Neuronal stem cell (in vitro differentiated cells): ENCODE data around the gene MRC1.

Experiments
- DNase-seq: peaks from one replicate; pipeline ENCODE4 v3.0.0-alpha.2; 2013; ENCODE audit warnings: low spot score
- H2AFZ ChIP-seq: one replicate; pipeline ENCODE4 v1.6.1; 2013; ENCODE audit warnings: mild to moderate bottlenecking, low read length, inconsistent platforms
- H2AK5ac ChIP-seq: 2 replicates; pipeline ENCODE4 v1.6.1; 2013; ENCODE audit warnings: low read depth, mild to moderate bottlenecking, inconsistent platforms, low read length, moderate library complexity, mixed read lengths
- H2BK120ac ChIP-seq: 2 replicates; pipeline ENCODE4 v1.6.1; 2013; ENCODE audit warnings: low read depth, mild to moderate bottlenecking, inconsistent platforms, low read length, moderate library complexity, mixed read lengths
- H2BK12ac ChIP-seq: one replicate; pipeline ENCODE4 v1.6.1; 2013; ENCODE audit warnings: low read length, inconsistent platforms
- H2BK15ac ChIP-seq: 2 replicates; pipeline ENCODE4 v1.6.1; 2013; ENCODE audit warnings: mild to moderate bottlenecking, low read length, inconsistent platforms, mixed read lengths
- H2BK5ac ChIP-seq: one replicate; pipeline ENCODE4 v1.6.1; 2013; ENCODE audit warnings: inconsistent platforms, mild to moderate bottlenecking, low read length, moderate library complexity
- H3K14ac ChIP-seq: one replicate; pipeline ENCODE4 v1.6.1; 2013; ENCODE audit warnings: low read length, inconsistent platforms
- H3K18ac ChIP-seq: 2 replicates; pipeline ENCODE4 v1.6.1; 2013; ENCODE audit warnings: low read length, inconsistent platforms
- H3K23ac ChIP-seq: 2 replicates; pipeline ENCODE4 v1.6.1; 2013; ENCODE audit warnings: low read depth, mild to moderate bottlenecking, mixed read lengths, low read length, inconsistent platforms; ENCODE audit not compliant: poor library complexity
- H3K27ac ChIP-seq: replicated peaks from 3 replicates; pipeline ENCODE4 v1.5.1; 2013; ENCODE audit warnings: low read length, inconsistent platforms
- H3K27me3 ChIP-seq, 3 experiments: 2 replicates each; pipeline ENCODE4 v1.6.1; 2013; ENCODE audit warnings: low read length in 3 of 3, mild to moderate bottlenecking in 2 of 3, inconsistent platforms in 1 of 3, low read depth in 1 of 3, mixed read lengths in 1 of 3, moderate library complexity in 1 of 3; ENCODE audit not compliant: control insufficient read depth in 3 of 3, insufficient read depth in 3 of 3
- H3K36me3 ChIP-seq, 2 donors: replicated peaks in 1 of 2; 2 replicates each; pipeline ENCODE4 v1.6.1; 2013; ENCODE audit warnings: low read length in 2 of 2; ENCODE audit not compliant: control insufficient read depth in 2 of 2, insufficient read depth in 2 of 2
- H3K4ac ChIP-seq: 2 replicates; pipeline ENCODE4 v1.6.1; 2013; ENCODE audit warnings: inconsistent platforms, mild to moderate bottlenecking, low read length, moderate library complexity
- H3K4me1 ChIP-seq, 2 donors: 1 replicate in 1 of 2; 2 replicates in 1 of 2; pipeline ENCODE4 v1.6.1; 2013; ENCODE audit warnings: low read length in 2 of 2, low read depth in 1 of 2; ENCODE audit not compliant: control insufficient read depth in 2 of 2, insufficient read depth in 1 of 2
- H3K4me2 ChIP-seq: one replicate; pipeline ENCODE4 v1.6.1; 2013; ENCODE audit warnings: mild to moderate bottlenecking, low read length, inconsistent platforms; ENCODE audit not compliant: insufficient read depth, poor library complexity, severe bottlenecking
- H3K4me3 ChIP-seq, 2 donors: 2 replicates each; pipeline ENCODE4 v1.5.1; 2013; ENCODE audit warnings: low read length in 2 of 2, mild to moderate bottlenecking in 2 of 2, inconsistent platforms in 1 of 2, moderate library complexity in 1 of 2
- H3K79me1 ChIP-seq: one replicate; pipeline ENCODE4 v1.6.1; 2013; ENCODE audit warnings: low read depth, mild to moderate bottlenecking, inconsistent platforms, low read length, moderate library complexity
- H3K9ac ChIP-seq: one replicate; pipeline ENCODE4 v1.6.1; 2013; ENCODE audit warnings: mild to moderate bottlenecking, low read depth, low read length, inconsistent platforms; ENCODE audit not compliant: poor library complexity
- H3K9me3 ChIP-seq, 2 donors: replicated peaks in 1 of 2; 2 replicates each; pipeline versions ENCODE3 to v1.6.1; 2013; ENCODE audit warnings: low read length in 2 of 2, mild to moderate bottlenecking in 2 of 2, inconsistent platforms in 1 of 2, low read depth in 1 of 2, mixed read lengths in 1 of 2, moderate library complexity in 1 of 2; ENCODE audit not compliant: control insufficient read depth in 2 of 2, insufficient read depth in 1 of 2
- H4K8ac ChIP-seq: one replicate; pipeline ENCODE4 v1.6.1; 2013; ENCODE audit warnings: low read depth, mild to moderate bottlenecking, inconsistent platforms, low read length, moderate library complexity
- H4K91ac ChIP-seq: one replicate; pipeline ENCODE4 v1.6.1; 2013; ENCODE audit warnings: low read length, low read depth, mild to moderate bottlenecking, inconsistent platforms; ENCODE audit not compliant: poor library complexity
- WGBS, 2 donors: extraction: QIAGEN DNeasy Blood & Tissue Kit; methylation state at CpG; one replicate each; pipeline ENCODE4 v1.1.7; 2013; ENCODE audit warnings: missing lambda C conversion rate in 2 of 2, mixed read lengths in 1 of 2; ENCODE audit not compliant: insufficient read length in 2 of 2, insufficient replicate concordance in 1 of 2; ENCODE audit errors: extremely low coverage in 2 of 2; 5-methylcytosine and 5-hydroxymethylcytosine counted together

Gene MRC1

GRCh38 chr10:17838080-17838648, 29.0 kb downstream of the MRC1 start:
- no peak overlapping the region for H2AFZ ChIP-seq
- no peak overlapping the region for H3K14ac ChIP-seq
- H3K23ac ChIP-seq, result no peak overlapping the region
- no peak overlapping the region for H3K4me3 ChIP-seq
- H2AK5ac ChIP-seq, result no peak overlapping the region
- no peak overlapping the region for H2BK5ac ChIP-seq
- H3K18ac ChIP-seq, result no peak overlapping the region
- H3K79me1 ChIP-seq, result no peaks in the 10 kb centered on the region
- H3K4ac ChIP-seq, result no peak overlapping the region
- H3K36me3 ChIP-seq, result no peaks in the 10 kb centered on the region
- H3K4me2 ChIP-seq, result no peak overlapping the region
- no peaks in the 10 kb centered on the region for H3K4me1 ChIP-seq
- WGBS, 2 donors, result no CpG with 5 or more reads among the region's 9 CpGs
- no peak overlapping the region for H2BK12ac ChIP-seq
- H2BK15ac ChIP-seq, result no peak overlapping the region
- DNase-seq, result no peak
- H2BK120ac ChIP-seq, result no peak overlapping the region
- no peaks in the 10 kb centered on the region for H3K27me3 ChIP-seq
- H3K9me3 ChIP-seq, result no peaks in the 10 kb centered on the region
- H4K91ac ChIP-seq, result no peak overlapping the region
- no peak overlapping the region for H3K9ac ChIP-seq
- H4K8ac ChIP-seq, result no peak overlapping the region
- no peak overlapping the region for H3K27ac ChIP-seq

DNA sequence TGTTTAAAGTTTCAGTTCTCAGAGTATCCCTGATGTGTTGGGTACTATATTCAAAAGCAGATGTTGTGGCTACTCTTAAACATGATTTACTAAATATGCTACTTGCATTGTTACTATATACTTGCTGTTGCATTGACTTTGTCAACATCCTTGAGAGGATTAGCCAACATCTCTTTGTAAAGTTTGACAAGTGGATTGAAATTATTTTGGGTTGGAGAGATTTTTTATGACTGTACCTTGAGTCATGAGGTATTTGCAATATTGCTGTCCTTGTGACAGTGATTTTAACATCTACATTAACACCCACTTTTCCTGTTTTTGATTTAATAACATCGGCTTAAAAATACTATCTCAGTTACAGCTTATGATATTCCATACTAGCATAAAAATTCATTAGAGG, 31.9 kb downstream of the MRC1 start:
- no peak overlapping the region for H4K91ac ChIP-seq
- H3K23ac ChIP-seq, result no peak overlapping the region
- no CpG with 5 or more reads among the region's 1 CpG for WGBS, 2 donors
- H2BK120ac ChIP-seq, result no peak overlapping the region
- no peaks in the 10 kb centered on the region for H3K9me3 ChIP-seq
- no peak overlapping the region for H3K14ac ChIP-seq
- H2AFZ ChIP-seq, result no peak overlapping the region
- H3K9ac ChIP-seq, result no peak overlapping the region
- no peaks in the 10 kb centered on the region for H3K36me3 ChIP-seq
- no peak overlapping the region for H3K4me2 ChIP-seq
- no peak overlapping the region for H3K4me3 ChIP-seq
- H2AK5ac ChIP-seq, result no peak overlapping the region
- no peak overlapping the region for H4K8ac ChIP-seq
- H2BK15ac ChIP-seq, result no peak overlapping the region
- no peaks in the 10 kb centered on the region for H3K4me1 ChIP-seq
- H3K4ac ChIP-seq, result no peak overlapping the region
- H2BK12ac ChIP-seq, result no peak overlapping the region
- no peak overlapping the region for H2BK5ac ChIP-seq
- H3K27me3 ChIP-seq, result peaks cover 0 to 4% (median 0%) of the 10 kb centered on the region in 3 experiments
- no peak overlapping the region for H3K27ac ChIP-seq
- H3K79me1 ChIP-seq, result no peaks in the 10 kb centered on the region
- DNase-seq, result no peak
- H3K18ac ChIP-seq, result no peak overlapping the region

- no peak overlapping the region for H4K91ac ChIP-seq
- no peak overlapping the region for H3K27ac ChIP-seq
- no peak overlapping the region for H2BK120ac ChIP-seq
- no peaks in the 10 kb centered on the region for H3K4me1 ChIP-seq
- no CpG with 5 or more reads among the region's 5 CpGs for WGBS, 2 donors
- DNase-seq, result no peak
- H3K9ac ChIP-seq, result no peak overlapping the region
- H3K14ac ChIP-seq, result no peak overlapping the region
- H2BK5ac ChIP-seq, result no peak overlapping the region
- H2BK15ac ChIP-seq, result no peak overlapping the region
- no peak overlapping the region for H3K18ac ChIP-seq
- no peak overlapping the region for H3K4me2 ChIP-seq
- H3K23ac ChIP-seq, result no peak overlapping the region
- H2AFZ ChIP-seq, result no peak overlapping the region
- no peaks in the 10 kb centered on the region for H3K9me3 ChIP-seq
- no peak overlapping the region for H2AK5ac ChIP-seq
- no peak overlapping the region for H4K8ac ChIP-seq
- H3K4ac ChIP-seq, result no peak overlapping the region
- peaks cover 0 to 4% (median 0%) of the 10 kb centered on the region in 3 experiments for H3K27me3 ChIP-seq
- no peak overlapping the region for H3K4me3 ChIP-seq
- H3K36me3 ChIP-seq, result no peaks in the 10 kb centered on the region
- no peak overlapping the region for H2BK12ac ChIP-seq
- no peaks in the 10 kb centered on the region for H3K79me1 ChIP-seq
Observed at GRCh38 chr10:17842641-17843040, 33.5 kb downstream of the MRC1 start.

GRCh38 chr10:17847585-17848296, 38.6 kb downstream of the MRC1 start:
- H3K4me1 ChIP-seq, result no peaks in the 10 kb centered on the region
- H3K23ac ChIP-seq, result no peak overlapping the region
- no peak overlapping the region for H2AK5ac ChIP-seq
- H2BK12ac ChIP-seq, result no peak overlapping the region
- H3K4ac ChIP-seq, result no peak overlapping the region
- H3K36me3 ChIP-seq, result no peaks in the 10 kb centered on the region
- no peak overlapping the region for H3K9ac ChIP-seq
- no peak overlapping the region for H3K27ac ChIP-seq
- H3K4me2 ChIP-seq, result no peak overlapping the region
- H2BK15ac ChIP-seq, result no peak overlapping the region
- H3K4me3 ChIP-seq, result no peak overlapping the region
- WGBS, 2 donors, result no CpG with 5 or more reads among the region's 5 CpGs
- H2BK5ac ChIP-seq, result no peak overlapping the region
- no peak overlapping the region for H4K8ac ChIP-seq
- no peak overlapping the region for H4K91ac ChIP-seq
- H2AFZ ChIP-seq, result no peak overlapping the region
- DNase-seq, result peak; percentile 8
- no peaks in the 10 kb centered on the region for H3K79me1 ChIP-seq
- H2BK120ac ChIP-seq, result no peak overlapping the region
- H3K18ac ChIP-seq, result no peak overlapping the region
- H3K9me3 ChIP-seq, result no peaks in the 10 kb centered on the region
- peaks cover 0 to 4% (median 0%) of the 10 kb centered on the region in 3 experiments for H3K27me3 ChIP-seq
- no peak overlapping the region for H3K14ac ChIP-seq
